Ovary (tissue), 3 donors: Measurements from ENCODE around the gene GP1BA.

Experiments
- CTCF ChIP-seq, 3 donors: fragments of 450-650 bp in 2 of 3; fragments of 200-600 bp in 1 of 3; IDR thresholded peaks; one replicate each; pipeline versions ENCODE4 v1.5.1 to v1.8.0; 2016 to 2022; ENCODE audit warnings: antibody characterized with exemption in 3 of 3, mild to moderate bottlenecking in 1 of 3
- POLR2A ChIP-seq: fragments of 450-650 bp; IDR thresholded peaks from one replicate; pipeline ENCODE4 v1.6.1; 2017; ENCODE audit warnings: antibody characterized with exemption, mild to moderate bottlenecking, moderate library complexity
- donor health status: DM: no; HTN: no; CAD: no.

- TF ChIP-seq CTCF (IDR thresholded peaks at IDR 0.05) (no peak), POLR2A (no peak)
These were observed 34.8 kb upstream of the GP1BA start for GRCh38 chr17:4897198-4897687.
